ENCODE data around the gene SACM1L.
"Not testable (repeated sequence)": the region's sequence is repeated elsewhere in the genome, so short reads cannot be mapped to it uniquely, and the experiment has no call there.

SACM1L gene

GRCh38 chr3:45691842-45692241 is 2.6 kb downstream of the SACM1L start:
- no peak for DNase-seq (ENCODE audit: low spot score)

- no peak for DNase-seq (ENCODE audit: low spot score)
Observed at GRCh38 chr3:45692866-45693265, 3.7 kb downstream of the SACM1L start.

GRCh38 chr3:45693941-45694521 is 4.8 kb downstream of the SACM1L start:
- DNase-seq (ENCODE audit: low spot score): no peak

- DNase-seq (ENCODE audit: low spot score): not testable (repeated sequence)
Observed at GRCh38 chr3:45695166-45695565, 6.0 kb downstream of the SACM1L start.

GRCh38 chr3:45700570-45701073 is 11.4 kb downstream of the SACM1L start:
- DNase-seq (ENCODE audit: low spot score): no peak

- no peak for DNase-seq (ENCODE audit: low spot score)
Observed at GRCh38 chr3:45701172-45701867, 12.1 kb downstream of the SACM1L start.

- DNase-seq (ENCODE audit: low spot score): no peak
Observed at GRCh38 chr3:45704301-45704943, 15.2 kb downstream of the SACM1L start.

DNA sequence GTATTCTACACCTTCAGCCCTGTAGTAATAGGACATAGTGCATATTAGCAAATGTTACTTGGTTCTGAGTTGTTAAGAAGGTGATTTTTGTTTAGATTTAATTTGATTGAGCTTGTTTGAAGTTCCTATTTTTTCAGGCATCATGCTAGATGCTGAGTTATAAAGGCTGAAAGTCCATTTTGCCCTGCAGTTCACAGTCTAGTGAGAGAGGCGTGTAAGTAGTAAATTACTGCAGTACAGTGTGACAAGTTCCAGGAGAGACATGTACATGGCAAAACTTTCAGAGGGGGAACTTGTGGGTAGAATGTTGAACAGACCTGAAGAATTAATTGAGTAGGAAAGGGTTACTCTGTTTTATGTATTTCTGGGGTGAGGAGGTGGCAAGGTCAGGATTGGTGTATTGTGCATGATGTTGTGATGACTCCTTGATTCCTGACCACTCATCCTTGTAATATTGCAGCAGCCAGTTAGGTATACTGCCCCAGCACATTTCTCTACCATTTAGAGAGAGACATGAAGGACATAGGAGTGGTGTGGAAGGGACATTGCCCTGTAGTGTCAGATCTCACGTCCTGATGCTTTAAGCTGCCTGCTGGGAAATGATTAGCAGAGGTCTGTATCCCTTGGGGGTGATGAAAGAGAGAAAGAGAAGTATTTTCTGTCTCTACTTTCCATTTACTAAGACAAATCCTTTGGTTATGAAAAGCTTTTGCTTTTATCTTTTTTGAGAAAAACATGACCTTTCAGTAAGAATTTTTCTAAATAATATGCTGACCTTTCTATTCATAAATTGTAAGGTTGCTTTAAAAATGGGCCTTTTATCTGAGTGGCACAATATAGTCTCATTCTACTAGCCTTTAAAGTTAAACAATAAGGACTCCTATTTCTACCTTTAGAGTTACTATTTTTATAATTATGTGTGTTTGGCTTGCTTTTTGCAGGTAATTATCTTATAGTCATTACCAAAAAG is 16.9 kb downstream of the SACM1L start:
- no peak for DNase-seq (ENCODE audit: low spot score)

- DNase-seq (ENCODE audit: low spot score): no peak
Observed at GRCh38 chr3:45711931-45712330, 22.7 kb downstream of the SACM1L start.

DNA sequence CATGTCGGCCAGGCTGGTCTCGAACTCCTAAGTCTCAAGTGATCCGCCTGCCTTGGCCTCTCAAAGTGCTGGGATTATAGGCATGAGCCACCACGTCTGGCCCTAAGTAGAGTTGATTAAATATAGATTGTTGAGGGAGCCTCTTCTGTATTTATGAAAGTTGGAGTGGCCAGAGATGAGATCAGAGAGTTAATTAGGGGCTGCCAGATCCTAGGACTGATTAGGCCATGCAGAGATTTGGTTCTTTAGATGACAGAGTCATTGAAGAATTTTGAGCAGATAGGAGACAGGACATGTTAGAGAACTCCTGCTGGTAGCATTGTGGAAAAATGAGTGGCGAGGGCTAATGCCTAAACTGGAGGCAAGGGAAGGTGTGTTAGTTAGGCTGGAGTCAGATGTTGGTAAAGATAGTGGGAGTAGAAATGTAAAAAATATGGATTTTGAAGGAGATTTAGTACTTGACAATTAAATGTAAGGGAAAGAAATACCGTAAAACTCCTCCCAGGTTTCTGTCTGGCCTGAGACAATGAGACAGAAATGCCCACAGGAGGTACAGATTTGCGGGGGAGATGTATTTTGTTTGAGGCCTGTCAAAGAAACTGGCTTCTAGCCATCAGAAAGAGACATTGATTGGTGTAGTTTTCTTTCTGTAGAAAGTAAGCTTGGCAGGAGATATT is 23.4 kb downstream of the SACM1L start:
- DNase-seq (ENCODE audit: low spot score): peak; percentile 66

- no peak for DNase-seq (ENCODE audit: low spot score)
Observed at GRCh38 chr3:45715945-45716344, 26.7 kb downstream of the SACM1L start.

- no peak for DNase-seq (ENCODE audit: low spot score)
Observed at GRCh38 chr3:45716790-45717336, 27.7 kb downstream of the SACM1L start.

DNA sequence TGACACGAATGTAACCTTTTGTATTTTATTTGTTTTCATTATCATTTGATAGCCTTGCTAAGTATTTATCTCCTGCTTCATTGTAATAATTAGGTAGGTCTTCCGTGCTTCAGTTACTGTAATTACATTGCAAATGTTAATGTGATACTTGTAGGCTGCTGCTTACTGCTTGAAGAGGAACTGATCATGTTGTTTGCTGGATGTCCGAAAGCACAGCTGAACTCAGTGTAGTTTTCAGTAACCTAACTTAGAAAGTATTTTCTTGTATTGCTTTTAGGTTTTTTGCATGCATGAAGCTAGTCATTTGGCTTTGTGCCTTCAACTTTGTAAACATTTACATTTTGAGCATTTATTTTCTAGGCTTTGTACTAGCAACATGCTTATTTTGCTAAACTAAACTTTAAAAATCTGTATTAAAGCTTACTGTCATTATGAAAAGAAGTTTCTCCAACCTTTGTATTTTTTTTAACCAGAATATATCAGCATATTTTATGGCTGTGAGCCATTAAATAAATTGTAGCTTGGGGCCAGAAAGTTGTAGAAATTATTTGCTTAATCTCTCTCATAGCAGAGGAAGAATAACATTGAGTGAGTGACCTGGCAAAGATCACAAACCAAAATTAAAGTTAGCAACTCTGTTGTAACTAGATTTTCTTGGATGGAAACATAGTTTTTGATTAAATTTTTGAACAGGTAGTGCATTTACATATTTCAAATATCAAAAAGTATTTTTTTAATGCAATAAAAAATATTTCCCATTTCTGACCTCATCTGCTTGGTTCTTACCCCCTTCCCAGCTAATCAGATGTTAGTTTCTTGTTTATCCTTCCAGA is 30.7 kb downstream of the SACM1L start:
- DNase-seq (ENCODE audit: low spot score): no peak

DNA sequence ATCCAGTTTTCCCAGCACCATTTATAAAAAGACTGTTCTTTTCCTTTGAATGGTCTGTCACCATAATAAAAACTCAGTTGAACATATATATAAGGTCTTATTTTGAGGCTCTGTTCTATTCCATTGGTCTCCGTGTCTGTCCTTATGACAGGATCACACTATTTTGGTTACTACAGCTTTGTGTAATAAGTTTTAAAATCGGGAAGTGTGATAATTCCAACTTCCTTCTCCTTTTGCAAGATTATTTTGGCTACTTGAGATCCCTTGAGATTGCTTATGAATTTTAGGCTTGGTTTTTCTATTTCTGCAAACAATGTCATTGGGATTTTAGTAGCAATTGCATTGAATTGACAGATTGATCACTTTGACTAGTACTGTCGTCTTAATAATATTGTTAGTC is 35.7 kb downstream of the SACM1L start:
- DNase-seq (ENCODE audit: low spot score): no peak

- DNase-seq (ENCODE audit: low spot score): no peak
Observed at GRCh38 chr3:45729614-45730013, 40.4 kb downstream of the SACM1L start.

DNA sequence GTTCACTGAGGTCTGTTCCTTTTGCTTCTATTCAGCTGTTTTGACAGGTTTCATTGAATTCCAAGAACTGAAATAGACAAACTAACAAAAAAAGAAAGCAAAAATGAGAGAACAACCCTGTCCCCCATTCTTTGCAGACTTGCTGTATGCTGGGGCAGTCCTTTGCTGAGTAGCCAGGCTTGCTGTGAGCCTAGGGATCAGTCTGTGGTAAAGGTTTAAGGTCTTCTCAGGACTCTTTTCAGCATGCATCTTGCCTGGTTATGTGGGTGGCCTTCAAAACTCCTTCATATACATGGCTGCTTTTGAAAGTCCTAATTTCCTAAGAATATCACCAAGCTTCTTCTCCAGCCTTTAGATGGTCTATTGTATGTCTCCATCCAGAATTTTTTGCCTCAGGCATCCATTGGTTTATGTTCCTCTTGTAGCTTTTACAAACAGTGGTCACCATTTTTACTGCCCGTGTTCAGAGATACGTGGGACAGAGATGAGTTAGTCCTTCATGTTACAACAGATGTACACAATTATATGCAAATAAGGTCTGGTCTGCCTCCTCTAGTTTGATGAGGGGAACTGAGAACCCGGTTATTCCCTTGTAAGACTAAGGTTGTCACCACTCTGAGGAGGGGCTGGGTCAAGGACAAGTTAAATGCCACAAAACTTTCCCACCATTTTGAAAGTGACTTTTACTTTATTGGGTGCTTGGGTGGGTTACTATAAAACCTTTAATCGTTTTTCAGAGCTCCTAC is 41.4 kb downstream of the SACM1L start:
- no peak for DNase-seq (ENCODE audit: low spot score)

DNA sequence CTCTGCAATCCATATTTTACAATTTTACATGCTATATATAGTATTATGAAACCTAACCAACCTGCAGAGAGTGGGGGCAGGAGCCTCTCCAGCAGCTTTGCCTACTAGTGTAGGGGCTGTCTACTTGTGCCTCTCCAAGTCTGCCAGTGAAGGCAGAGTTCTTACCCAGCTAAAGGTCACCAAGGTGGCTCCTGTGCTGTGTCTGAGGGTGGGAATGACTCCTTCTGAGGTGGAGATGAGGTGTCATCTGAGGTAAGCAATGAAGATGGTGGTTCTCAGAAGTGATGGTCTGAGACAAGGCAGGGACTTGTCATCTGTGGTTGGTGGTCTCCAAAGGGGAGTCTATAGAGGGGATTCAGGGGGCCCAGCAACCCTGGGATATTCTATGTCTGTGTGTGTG is 47.5 kb downstream of the SACM1L start:
- DNase-seq (ENCODE audit: low spot score): no peak

GRCh38 chr3:45737234-45737633 is 48.0 kb downstream of the SACM1L start:
- no peak for DNase-seq (ENCODE audit: low spot score)

DNA sequence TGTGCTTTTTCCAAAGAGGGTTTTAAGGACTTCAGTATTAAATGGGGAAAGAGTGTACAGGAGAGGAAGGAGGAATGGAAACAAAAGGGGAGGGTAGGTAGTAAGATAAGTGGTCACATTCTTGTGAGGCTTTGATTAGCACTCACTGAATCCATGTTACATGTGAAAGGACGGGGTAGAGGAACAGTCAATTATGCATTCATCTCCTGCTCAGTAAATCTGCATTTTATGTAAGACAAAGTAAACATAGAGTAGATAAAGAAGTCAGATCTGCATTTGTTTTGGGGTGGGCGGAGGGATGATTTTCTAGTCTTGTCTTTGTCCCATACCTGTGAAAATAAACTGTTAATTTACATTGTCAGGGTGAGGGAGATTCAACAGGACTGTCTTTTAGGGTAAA is 50.8 kb downstream of the SACM1L start:
- DNase-seq (ENCODE audit: low spot score): no peak
